Skeletal muscle satellite cell (primary cell): ENCODE results near the gene CTNS.

Experiments
- H3K27me3 ChIP-seq: 2 replicates; pipeline ENCODE4 v1.7.0; 2013; ENCODE audit warnings: low read length; ENCODE audit not compliant: control insufficient read depth, insufficient read depth
- H3K36me3 ChIP-seq: 2 replicates; pipeline ENCODE4 v1.7.0; 2013; ENCODE audit warnings: mild to moderate bottlenecking, control low read depth, low read length; ENCODE audit not compliant: insufficient read depth
- H3K4me1 ChIP-seq: 2 replicates; pipeline ENCODE4 v1.7.0; 2013; ENCODE audit warnings: low read length; ENCODE audit not compliant: control insufficient read depth, insufficient read depth
- H3K4me2 ChIP-seq: 2 replicates; pipeline ENCODE4 v1.7.0; 2013; ENCODE audit warnings: mild to moderate bottlenecking, low read length
- H3K4me3 ChIP-seq: 2 replicates; pipeline ENCODE4 v1.7.0; 2013; ENCODE audit warnings: low read length
- H3K9ac ChIP-seq: 2 replicates; pipeline ENCODE4 v1.7.0; 2013; ENCODE audit warnings: mild to moderate bottlenecking, low read depth, low read length, moderate library complexity
- H3K9me3 ChIP-seq: replicated peaks from 2 replicates; pipeline ENCODE4 v1.7.0; 2013; ENCODE audit warnings: mild to moderate bottlenecking, control low read depth, low read length

Gene CTNS

DNA sequence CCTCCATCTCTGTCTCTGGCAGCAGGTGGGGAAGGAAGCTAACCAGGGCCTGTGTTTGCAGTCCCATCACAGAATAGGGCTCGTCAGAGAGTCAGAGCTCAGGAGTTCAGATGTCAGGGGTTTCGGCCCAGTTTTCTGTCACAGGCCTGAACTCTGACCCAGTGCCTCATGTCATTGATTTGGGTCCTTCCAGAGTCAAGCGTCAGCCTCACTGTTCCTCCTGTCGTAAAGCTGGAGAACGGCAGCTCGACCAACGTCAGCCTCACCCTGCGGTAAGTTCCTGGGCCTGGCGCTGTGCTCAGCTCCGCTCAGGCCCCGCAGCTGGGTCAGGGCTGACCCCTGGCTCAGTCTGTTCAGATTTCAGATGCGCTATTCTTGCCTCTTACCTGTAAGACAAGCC is 10.7 kb downstream of the CTNS start:
- H3K9ac ChIP-seq = no peak overlapping the region
- H3K36me3 ChIP-seq = no peaks in the 10 kb centered on the region
- H3K4me3 ChIP-seq = no peak overlapping the region

DNA sequence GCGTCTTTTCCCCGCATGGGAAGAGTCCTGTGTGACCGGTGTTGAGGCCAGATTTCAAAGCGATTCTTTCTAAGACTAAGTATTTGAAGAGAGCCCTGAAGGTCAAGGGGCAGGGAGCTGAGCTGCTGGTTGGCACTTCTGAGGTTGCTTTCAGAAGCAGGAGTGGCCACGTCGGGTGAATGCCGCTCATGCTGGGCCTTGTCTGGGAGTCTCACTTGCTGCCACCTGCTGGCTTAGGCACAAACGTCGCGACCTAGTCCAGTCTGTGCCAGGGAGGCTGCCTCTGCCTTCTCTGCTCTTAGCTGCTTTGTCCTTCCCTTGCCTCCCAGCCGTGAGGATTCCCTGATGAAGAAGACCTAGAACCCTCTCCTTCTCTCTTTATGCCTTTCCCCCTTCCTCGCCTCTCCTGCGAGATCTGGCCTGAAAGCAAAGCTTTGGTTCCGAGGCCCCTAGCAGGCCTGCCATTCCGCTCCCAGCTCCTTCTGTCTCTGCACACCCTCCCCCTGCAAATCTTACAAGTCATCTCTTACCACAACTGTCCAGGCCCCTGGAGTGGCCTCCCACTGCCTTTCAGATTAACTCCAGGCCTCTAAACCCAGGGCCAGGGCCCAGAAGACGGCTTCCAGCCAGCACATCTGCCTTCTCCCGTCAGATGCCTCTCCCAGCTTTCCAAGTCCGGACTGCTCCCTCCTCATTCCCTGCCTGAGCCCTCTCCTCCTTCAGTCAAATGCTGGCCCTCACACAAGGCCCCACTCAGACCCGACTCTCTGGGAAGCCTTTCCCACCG is 11.4 kb downstream of the CTNS start:
- Histone ChIP-seq H3K4me1 (no peaks in the 10 kb centered on the region), H3K4me3 (no peak overlapping the region), H3K9me3 (no peaks in the 10 kb centered on the region), H3K27me3 (no peaks in the 10 kb centered on the region), H3K36me3 (no peaks in the 10 kb centered on the region), H3K9ac (no peak overlapping the region), H3K4me2 (no peak overlapping the region)

More for the DNA sequence above, 10.7 kb downstream of the CTNS start:
- H3K27me3 ChIP-seq = no peaks in the 10 kb centered on the region
- H3K9me3 ChIP-seq = no peaks in the 10 kb centered on the region
- no peak overlapping the region for H3K4me2 ChIP-seq
- no peaks in the 10 kb centered on the region for H3K4me1 ChIP-seq

DNA sequence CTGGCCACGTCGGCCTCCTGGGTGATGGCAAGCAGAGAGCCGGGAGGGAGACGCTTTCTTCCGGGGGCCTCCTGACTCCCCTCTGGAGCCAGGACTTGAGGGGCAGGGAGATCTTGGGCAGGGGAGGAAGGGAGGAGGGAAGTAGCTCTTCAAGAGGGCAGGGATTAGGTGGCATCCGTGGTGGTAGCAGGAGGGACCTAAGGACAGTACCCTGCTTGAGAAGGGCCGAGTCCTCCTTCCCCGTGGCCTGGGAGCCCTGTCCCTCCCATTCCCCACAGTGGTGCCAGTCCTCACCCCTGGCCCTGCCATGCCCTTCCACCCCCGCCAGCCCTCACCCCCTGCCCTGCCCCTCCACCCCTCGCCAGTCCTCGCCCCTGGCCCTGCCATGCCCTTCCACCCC is 19.2 kb downstream of the CTNS start:
- Histone ChIP-seq H3K9me3 (no peaks in the 10 kb centered on the region), H3K4me1 (peaks cover 21% of the 10 kb centered on the region), H3K27me3 (no peaks in the 10 kb centered on the region), H3K9ac (no peak overlapping the region), H3K36me3 (peaks cover under 1% of the 10 kb centered on the region), H3K4me3 (no peak overlapping the region), H3K4me2 (no peak overlapping the region)

DNA sequence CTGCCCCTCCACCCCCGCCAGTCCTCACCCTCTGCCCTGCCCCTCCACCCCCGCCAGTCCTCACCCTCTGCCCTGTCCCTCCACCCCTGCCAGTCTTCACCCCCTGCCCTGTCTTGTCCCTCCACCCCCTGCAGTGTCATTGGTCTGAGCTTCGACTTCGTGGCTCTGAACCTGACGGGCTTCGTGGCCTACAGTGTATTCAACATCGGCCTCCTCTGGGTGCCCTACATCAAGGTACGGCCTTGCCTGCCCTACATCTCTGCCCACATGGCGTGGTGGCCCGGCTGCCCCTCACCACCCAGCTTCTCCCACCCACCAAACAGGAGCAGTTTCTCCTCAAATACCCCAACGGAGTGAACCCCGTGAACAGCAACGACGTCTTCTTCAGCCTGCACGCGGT is 19.8 kb downstream of the CTNS start:
- peaks cover 24% of the 10 kb centered on the region for H3K4me1 ChIP-seq
- no peak overlapping the region for H3K4me3 ChIP-seq
- H3K27me3 ChIP-seq = no peaks in the 10 kb centered on the region
- H3K36me3 ChIP-seq = peaks cover 6% of the 10 kb centered on the region
- H3K4me2 ChIP-seq = no peak overlapping the region
- H3K9me3 ChIP-seq = no peaks in the 10 kb centered on the region
- H3K9ac ChIP-seq = no peak overlapping the region

DNA sequence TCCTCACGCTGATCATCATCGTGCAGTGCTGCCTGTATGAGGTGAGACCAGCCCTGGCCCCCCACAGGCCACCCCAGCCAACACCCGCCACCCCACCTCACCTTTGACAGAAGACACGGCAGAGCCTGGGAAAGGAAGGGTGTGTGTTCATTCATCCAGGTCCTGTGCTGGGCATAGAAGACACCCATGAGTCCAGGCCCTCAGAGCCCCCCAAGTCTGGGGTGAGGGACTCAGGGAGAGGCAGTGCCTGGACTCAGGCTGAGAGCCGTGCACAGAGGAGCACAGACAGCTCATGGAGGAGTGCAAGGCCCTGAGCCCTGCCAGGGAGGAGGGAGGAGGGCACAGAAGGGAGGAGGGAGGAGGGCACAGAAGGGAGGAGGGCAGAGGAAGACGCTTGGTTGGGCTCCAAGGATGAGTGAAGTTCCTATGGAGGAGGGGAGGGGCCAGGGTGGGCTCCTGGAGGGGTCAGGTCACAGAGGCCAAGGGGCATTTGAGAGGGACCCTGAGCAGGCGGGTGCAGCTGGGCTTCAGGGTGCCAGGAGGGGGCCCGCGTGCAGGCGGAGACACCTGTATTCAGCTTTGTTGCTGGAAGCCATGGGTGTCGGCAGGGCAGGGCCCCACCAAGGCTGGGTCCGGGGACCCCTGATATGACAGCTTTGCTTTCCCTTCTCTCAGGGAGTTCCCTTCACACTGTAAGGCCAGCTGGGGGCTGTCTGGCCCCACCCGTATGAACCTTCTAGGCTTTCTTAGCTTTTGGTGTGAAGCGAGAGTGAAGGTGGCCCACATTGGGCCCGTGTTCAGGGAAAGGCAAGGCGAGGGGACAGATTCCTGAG is 20.4 kb downstream of the CTNS start:
- H3K4me3 ChIP-seq = no peak overlapping the region
- no peak overlapping the region for H3K9ac ChIP-seq
- H3K36me3 ChIP-seq = peaks cover 11% of the 10 kb centered on the region

DNA sequence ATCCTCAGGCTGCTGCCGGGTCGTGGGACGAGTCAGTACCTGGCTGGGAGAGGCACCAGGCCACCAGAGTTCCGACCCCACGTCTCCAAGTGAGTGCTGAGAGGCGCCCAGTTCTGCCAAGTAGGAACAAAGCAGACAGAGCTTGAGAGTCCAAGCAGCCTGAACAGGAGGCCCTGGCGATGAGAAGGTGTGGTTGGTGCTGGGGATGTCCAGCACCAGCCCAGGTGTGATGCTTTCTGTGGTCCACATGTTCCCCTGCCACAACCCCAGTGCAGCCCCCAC is 21.0 kb downstream of the CTNS start:
- H3K27me3 ChIP-seq = no peaks in the 10 kb centered on the region
- peaks cover 15% of the 10 kb centered on the region for H3K36me3 ChIP-seq
- H3K9me3 ChIP-seq = no peaks in the 10 kb centered on the region
- no peak overlapping the region for H3K9ac ChIP-seq
- peaks cover 24% of the 10 kb centered on the region for H3K4me1 ChIP-seq
- H3K4me2 ChIP-seq = no peak overlapping the region
- H3K4me3 ChIP-seq = no peak overlapping the region

More for the DNA sequence above, 20.4 kb downstream of the CTNS start:
- Histone ChIP-seq H3K9me3 (no peaks in the 10 kb centered on the region), H3K4me1 (peaks cover 24% of the 10 kb centered on the region), H3K27me3 (no peaks in the 10 kb centered on the region), H3K4me2 (no peak overlapping the region)

DNA sequence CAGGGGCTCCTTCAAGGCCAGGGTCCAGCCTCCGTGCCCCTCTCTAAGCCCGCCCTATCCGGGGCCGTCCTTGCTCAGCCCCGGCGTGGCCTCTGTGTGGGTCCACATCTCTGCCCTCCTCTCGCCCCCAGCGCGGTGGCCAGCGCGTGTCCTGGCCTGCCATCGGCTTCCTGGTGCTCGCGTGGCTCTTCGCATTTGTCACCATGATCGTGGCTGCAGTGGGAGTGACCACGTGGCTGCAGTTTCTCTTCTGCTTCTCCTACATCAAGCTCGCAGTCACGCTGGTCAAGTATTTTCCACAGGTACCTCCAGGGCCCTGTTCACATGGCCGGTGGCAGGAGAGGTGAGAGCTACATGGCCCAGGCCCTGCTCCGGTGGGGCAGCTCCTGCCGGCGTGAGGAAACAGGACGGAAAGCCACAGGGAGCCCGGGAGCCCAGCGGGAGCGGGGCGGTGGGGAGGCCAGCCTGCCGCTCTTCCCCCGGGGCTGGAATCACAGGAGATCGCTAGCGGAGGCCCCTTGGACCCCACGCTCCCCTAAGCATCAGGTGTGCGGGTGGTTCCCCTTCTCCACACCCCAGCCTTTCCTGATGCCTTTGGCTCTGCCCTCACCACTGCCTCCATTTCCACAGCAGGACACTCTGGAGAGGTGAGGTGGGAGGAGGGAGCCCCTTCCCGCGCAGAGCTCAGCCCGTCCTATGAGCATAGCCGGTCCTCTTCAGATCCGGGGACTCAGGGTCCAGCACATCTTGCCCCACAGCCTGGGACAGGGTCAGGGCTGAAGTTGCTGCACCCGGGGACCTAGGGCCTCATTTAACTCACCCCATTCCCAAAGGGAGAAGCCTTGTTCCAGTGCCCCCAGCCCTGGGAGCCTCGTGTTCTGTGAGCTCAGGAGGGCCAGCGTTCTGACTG is 21.6 kb downstream of the CTNS start:
- peaks cover 24% of the 10 kb centered on the region for H3K4me1 ChIP-seq
- no peak overlapping the region for H3K4me3 ChIP-seq
- no peaks in the 10 kb centered on the region for H3K27me3 ChIP-seq
- H3K9ac ChIP-seq = no peak overlapping the region
- no peak overlapping the region for H3K4me2 ChIP-seq
- no peaks in the 10 kb centered on the region for H3K9me3 ChIP-seq
- H3K36me3 ChIP-seq = peaks cover 19% of the 10 kb centered on the region

DNA sequence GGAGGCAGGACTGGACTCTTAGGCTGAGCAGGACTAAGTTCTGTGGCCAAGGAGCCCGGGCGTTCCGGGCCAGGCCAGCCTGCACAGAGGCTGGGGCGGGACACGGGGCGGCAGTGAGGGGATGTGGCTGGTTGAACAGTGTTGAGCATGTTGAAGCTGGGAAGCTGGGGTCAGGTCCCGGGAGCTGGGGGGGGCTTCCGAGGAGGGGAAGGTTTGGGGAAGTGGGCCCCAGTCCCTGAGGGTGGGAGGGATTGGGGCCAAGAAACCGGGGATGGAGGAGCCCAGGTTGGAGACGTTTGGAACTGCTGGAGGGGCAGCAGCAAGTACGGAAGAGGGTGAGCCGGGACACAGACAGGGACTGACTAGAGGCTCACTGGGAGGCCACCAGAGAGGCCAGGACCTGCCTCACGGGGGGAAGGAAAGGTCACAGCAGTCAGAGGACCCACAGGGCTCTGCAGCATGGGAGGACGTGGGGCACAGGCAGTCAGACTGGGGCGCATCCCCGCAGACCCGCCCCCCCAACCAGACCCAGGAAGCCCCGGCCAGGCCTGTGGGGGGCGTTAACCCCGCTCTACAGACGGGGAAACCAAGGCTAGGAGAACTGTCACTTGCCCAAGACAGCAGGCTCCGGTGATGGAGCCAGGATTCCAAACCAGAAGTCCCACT is 22.4 kb downstream of the CTNS start:
- peaks cover 24% of the 10 kb centered on the region for H3K4me1 ChIP-seq
- H3K9me3 ChIP-seq = no peaks in the 10 kb centered on the region
- H3K4me2 ChIP-seq = peak overlapping the region; percentile 6
- no peak overlapping the region for H3K4me3 ChIP-seq
- peaks cover 25% of the 10 kb centered on the region for H3K36me3 ChIP-seq
- H3K27me3 ChIP-seq = no peaks in the 10 kb centered on the region
- peak overlapping the region; percentile 5 for H3K9ac ChIP-seq

DNA sequence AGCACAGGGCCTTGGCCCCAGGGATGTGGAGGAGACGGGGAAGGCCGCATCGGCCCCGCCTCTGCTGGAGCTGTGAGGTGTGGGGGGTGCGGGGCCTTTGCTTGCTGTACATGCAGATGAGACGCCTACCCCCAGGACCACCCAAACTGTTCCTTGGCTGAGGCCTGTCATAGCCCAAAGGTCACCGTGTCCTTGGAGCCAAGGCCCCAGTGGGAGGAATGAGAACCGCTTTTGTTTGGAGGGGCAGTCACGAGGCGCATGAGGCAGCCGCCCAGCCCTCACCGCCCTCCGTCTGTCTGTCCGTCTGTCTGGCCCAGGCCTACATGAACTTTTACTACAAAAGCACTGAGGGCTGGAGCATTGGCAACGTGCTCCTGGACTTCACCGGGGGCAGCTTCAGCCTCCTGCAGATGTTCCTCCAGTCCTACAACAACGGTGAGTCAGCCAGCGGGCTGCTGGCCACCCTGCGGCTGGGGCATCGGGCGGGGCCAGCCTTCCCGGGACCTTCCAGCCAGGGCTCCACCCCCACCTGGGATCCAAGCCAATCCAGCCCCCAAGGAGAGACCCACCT is 23.1 kb downstream of the CTNS start:
- peaks cover 32% of the 10 kb centered on the region for H3K36me3 ChIP-seq

DNA sequence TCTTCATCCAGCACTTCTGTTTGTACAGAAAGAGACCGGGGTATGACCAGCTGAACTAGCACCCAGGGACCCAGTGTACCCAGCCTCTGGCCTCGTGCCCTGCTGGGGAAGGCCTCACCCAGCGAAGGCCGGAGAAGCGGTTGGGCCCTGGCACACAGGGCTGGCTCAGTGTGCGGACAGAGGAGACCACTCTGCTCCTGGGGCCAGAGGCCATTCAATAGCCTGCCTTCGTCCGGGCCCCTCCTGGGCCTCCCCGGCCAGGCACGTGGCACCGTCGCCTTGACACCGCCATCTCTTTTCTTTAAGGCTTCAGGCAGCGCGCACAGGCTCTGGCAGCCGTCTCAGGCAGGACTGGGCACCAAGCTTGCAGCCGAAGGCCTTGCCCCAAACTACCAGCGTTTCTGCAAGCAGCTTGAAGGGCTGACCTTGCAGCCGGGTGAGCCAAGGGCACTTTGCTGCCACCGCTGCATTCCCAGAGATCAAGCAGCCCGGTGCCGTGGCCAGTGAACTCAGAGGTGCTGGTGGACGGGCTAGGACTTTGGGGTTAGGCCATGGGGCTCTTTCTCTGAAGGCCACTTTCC is 23.8 kb downstream of the CTNS start:
- Histone ChIP-seq H3K4me1 (peaks cover 24% of the 10 kb centered on the region), H3K27me3 (no peaks in the 10 kb centered on the region), H3K9ac (peak overlapping the region; percentile 8), H3K36me3 (peaks cover 40% of the 10 kb centered on the region), H3K9me3 (no peaks in the 10 kb centered on the region), H3K4me2 (no peak overlapping the region), H3K4me3 (no peak overlapping the region)

More for the DNA sequence above, 23.1 kb downstream of the CTNS start:
- H3K9ac ChIP-seq = peak overlapping the region; percentile 8
- H3K4me3 ChIP-seq = no peak overlapping the region
- H3K27me3 ChIP-seq = no peaks in the 10 kb centered on the region
- H3K4me1 ChIP-seq = peaks cover 24% of the 10 kb centered on the region
- no peaks in the 10 kb centered on the region for H3K9me3 ChIP-seq
- peak overlapping the region; percentile 6 for H3K4me2 ChIP-seq
